DMS114 treated with DMSO at 0.1 percent for 48 hours (cell line): ENCODE data around the gene PDCD1LG2.

ENCODE experiments used
- DNase-seq: peaks from one replicate; lab custom pipeline; 2025; ENCODE audit not compliant: unreplicated experiment; lab: John Stamatoyannopoulos, UW

The PDCD1LG2 gene

GRCh38 chr9:5608298-5609225 lies 98.2 kb downstream of the PDCD1LG2 start:
- DNase-seq, result no peak

GRCh38 chr9:5609226-5609596 lies 98.9 kb downstream of the PDCD1LG2 start:
- DNase-seq, result no peak

GRCh38 chr9:5610491-5610890 lies 100.2 kb downstream of the PDCD1LG2 start:
- DNase-seq, result no peak

GRCh38 chr9:5611321-5612184 lies 101.2 kb downstream of the PDCD1LG2 start:
- no peak for DNase-seq

- DNase-seq, result no peak
These were observed 101.8 kb downstream of the PDCD1LG2 start for GRCh38 chr9:5612185-5612530.

- DNase-seq, result no peak
These were observed 103.9 kb downstream of the PDCD1LG2 start for GRCh38 chr9:5614192-5614591.

GRCh38 chr9:5614985-5615384 lies 104.7 kb downstream of the PDCD1LG2 start:
- no peak for DNase-seq

- DNase-seq, result no peak
These were observed 107.4 kb downstream of the PDCD1LG2 start for GRCh38 chr9:5617749-5618148.

- no peak for DNase-seq
These were observed 110.2 kb downstream of the PDCD1LG2 start for GRCh38 chr9:5620494-5620893.
